Stimulated activated CD4-positive, alpha-beta T cell treated with anti-CD3 and anti-CD28 coated beads, Interleukin-4, amount 100 ng/mL, for 4 hours (primary cell): ENCODE measurements around the gene CEP76.
"Not testable (repeated sequence)": the region's sequence is repeated elsewhere in the genome, so short reads cannot be mapped to it uniquely, and the experiment has no call there.

Experiments used
- DNase-seq, 2 experiments: peaks; one replicate each; pipeline ENCODE4 v3.0.0-alpha.2; 2020

Gene CEP76

GRCh38 chr18:12701161-12701560 lies 1.4 kb downstream of the CEP76 start:
- DNase-seq = no peak

DNA sequence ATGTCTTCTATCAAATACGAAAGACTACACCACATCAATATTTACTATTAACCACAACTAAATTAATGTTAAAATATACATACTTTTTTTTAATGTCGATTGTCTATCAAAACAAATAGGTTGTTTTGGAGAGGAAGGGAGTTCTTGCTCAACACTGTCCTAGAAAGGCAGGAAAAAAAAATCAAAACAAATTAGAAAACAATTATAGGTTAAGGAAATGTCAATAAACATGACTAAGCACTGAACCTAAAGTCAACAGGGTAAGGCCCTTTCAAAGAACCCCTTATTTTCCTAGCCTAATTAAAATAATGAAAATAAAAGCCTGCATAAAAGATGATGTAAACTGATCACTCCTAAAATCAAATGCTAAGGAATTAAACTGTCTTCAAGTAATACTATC lies 2.8 kb downstream of the CEP76 start:
- no peak for DNase-seq

DNA sequence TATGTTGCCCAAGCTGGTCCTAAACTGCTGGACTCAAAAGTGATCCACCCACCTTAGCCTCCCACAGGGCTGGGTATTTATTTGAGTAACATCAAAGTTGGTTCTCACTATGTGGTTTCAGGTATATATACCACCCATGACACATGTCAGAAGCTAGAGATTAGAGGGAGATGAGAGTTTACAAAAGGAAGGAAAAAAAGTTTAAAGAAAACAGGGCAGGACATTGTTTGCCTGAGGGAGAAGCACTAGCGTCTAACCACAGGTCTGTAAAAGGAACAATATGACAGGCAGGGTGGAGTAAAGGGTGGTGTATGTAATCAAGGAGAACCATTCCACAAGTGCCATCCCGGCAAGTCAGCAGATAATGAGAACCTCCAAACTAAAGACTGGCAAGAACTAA lies 8.5 kb downstream of the CEP76 start:
- DNase-seq = no peak

- DNase-seq = no peak
Observed at GRCh38 chr18:12692206-12692605, 10.3 kb downstream of the CEP76 start.

DNA sequence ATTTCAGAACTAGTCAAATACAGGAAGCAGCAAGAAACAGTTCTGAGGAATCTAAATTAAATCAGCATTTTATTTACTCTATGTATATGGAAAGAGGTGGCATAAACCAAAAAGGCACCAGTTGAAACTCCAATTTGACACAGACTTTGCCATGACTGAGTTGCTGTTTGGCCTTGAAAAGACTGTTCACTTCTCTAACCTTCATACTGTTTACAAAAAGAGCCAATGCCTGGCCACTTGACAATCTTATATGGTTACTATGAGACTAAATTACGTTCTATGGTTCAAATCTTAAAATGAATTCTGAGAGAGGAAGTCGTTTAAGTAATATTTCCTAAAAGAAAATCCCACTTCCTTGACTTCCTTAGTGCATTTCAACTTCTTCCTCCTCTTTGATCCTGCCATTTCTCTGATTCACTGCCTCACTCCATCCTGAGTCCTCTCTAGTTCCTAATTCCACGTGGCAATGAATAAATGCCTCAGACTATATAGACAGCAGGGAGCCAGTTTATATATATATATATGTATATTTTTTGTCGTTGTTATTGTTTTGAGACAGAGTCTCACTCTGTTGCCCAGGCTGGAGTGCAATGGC lies 13.2 kb downstream of the CEP76 start:
- DNase-seq = no peak

DNA sequence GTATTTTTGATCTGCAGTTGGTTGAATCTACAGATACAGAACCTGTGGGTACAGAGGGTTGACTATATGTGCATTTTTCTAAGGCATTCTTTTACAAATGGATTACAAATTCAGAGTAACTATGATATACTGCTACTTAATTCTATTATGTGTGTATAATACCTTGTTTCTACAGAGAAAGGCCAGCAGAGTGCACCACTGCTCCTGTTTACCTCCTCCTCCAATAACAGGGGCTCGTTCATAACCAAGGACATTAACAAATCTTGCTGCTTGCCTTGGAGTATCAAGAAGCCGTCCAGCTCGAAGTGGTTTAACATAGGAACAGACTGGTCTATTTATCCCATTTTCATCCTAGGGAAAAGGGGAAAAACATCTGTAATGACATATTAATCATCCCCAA lies 16.4 kb downstream of the CEP76 start:
- no peak for DNase-seq

DNA sequence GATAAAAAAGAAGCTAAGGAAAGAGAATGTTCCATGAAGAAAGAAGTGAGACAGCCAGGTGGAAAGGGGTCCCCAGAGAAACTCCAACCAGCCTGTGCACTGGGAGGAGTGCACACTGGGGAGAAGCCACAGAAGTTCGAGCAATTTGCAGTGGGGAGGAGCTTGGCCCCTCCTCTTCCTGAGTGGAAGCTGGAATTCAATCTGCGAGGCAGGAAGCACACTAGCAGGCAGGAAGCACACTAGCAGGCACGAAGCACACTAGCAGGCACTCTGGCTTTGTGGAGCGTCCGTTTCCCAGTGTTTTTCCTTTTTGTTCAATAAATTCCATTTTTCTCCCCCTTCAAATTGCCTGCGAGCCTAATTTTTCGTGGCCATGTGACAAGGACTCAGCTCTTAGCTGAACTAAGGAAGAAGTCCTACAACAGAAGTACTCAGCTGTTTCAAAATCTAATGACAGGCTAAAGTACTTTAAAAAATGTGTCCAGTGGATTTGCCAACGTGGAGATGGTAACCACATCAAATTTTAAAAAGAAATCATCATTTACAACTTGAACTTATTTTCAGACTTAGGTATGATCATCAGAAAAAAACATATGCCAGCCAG lies 23.2 kb downstream of the CEP76 start:
- no peak for DNase-seq

DNA sequence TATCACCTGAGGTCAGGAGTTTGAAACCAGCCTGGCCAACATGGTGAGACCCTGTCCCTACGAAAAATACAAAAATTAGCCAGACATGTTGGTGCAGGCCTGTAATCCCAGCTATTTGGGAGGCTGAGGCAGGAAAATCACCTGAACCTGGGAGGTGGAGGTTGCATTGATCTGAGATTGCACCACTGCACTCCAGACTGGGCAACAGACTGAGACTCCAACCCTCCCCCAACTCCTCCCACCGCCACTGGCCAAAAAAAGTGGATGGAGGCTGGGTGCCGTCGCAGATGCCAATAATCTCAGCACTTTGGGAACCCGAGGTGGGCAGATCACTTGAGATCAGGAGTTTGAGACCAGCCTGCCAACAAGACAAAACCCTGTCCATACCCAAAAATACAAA lies 34.5 kb downstream of the CEP76 start:
- DNase-seq = no peak

DNA sequence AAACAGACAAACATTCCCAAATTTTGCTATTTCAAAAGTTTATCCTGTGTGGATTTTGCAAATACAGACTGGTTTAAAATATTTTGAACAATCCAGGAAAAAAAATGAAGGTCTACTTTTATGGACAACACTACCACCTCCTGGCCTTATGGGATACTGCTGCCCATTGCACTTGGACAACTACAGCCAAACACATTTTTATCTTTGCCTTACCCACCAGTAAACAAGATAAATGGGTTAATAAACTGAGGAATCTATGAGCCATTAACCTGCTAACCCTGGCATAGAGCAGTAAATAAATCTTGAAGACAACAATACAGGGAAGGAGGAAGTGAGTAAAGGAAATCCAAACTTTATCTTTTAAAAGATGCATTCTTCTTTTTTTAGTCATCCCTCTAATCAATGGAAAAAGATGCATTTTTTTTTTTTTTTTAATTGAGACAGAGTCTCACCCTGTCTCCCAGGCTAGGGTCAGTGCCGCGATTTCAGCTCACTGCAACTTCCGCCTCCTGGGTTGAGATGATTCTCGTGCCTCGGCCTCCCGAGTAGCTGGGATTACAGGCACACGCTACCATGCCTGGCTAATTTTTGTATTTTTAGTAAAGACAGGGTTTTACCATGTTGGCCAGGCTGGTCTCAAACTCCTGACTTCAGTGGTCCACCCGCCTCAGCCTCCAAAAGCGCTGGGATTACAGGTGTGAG lies 42.5 kb downstream of the CEP76 start:
- peak; percentile 3 to 18 for DNase-seq

GRCh38 chr18:12658426-12659138 lies 43.9 kb downstream of the CEP76 start:
- DNase-seq = peak in 1 of 2 experiments; percentile 14

DNA sequence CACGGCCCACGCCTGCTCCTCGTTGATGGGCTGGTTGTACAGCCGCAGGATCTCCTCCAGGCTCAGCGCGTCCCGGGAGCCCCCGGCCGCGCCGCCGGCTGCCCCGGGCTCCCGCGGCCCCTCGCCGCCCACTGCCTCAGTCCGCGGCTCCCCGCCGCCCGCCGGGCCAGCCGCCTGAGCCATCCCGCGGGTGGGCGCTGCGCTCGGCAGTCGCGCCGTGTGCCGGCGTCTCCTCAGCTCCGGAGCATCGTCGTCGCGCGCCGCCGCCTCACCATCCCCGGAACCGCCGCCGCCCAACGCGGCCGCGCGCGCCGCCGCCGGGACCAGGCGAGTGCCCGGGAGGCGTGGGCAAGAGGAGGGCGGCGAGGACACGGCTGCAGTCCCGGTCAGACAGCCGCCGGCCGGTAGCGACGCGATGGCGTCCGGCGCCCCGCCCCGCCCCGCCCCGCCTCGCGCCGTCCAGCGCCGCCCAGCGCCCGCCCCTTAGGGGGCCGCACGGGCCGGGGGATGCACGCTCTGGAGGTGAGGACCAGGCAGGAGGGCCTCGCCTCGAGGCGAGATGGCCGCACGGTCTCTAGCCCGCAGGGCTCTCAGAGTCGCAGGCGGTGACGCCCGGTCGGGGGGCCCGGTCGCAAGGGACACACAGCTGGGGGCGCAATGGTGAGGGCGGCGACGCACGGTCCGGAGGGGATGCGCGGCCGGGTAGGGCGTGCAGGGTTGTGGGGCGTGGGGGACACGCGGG lies 44.7 kb downstream of the CEP76 start, which contains the start of gene SPIRE1:
Gene SPIRE1, minus strand, starts transcription at position 424 of the 742 bp plus-strand sequence. Its CDS starts 241 bp downstream, at position 183.
- DNase-seq = peak; percentile 6 to 37

- DNase-seq = peak in 1 of 2 experiments; percentile 2
Observed at GRCh38 chr18:12656938-12657683, 45.4 kb downstream of the CEP76 start.

DNA sequence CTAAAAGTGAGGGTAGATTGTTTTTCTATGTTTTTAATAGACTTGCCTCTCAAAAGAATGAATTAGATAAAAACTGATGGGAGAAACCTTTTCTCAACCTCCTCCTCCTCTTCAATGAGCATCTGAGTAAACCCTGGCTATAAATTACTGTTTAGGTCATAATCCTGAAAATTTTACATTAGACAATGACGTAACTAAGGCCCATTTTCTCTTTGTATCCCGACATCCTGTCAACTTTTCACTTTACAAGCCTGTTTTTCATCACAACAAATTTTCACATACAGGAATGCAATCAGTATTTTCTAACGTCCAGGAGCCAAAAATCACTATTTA lies 46.0 kb downstream of the CEP76 start:
- DNase-seq = no peak

DNA sequence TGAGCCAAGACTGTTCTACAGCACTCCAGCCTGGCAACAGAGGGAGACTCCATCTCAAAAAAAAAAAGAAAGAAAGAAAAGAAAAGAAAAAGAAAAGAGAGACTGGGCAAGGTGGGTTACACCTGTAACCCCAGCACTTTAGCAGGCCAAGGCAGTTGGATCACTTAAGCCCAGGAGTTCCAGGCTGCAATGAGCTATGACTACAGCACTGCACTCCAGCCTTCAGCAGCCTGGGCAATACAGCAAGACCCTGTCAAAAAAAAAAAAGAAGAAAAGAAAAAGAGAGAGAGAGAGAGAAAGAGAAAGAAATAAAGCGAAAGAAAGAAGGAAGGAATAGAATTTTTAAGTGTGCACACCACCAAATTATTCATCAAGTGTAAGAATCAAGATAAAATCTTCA lies 47.6 kb downstream of the CEP76 start:
- no peak for DNase-seq

DNA sequence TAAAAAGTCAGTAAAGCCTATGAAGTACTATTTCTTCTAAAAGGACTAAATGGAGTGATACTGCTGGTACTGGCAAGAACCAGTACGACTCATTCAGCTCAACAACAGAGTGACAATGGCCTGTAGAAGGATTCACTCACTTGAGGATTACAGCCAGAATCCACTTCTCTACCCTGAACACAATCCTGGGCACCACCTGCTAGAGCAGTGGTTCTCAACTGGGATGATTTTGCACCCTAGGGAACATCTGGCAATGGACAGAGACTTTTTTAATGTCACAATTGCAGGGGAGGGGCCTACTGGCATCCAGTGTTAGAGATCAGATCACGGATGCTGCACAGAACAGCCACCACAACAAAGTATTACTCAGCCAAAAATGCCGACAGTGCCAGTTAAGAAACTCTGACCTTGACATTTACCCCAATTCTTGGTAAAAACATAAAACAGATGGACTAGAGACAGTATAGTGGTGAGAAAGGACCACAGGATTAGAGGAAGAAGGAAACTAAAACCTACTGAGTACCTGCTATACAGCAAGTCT lies 49.6 kb downstream of the CEP76 start:
- DNase-seq = no peak

DNA sequence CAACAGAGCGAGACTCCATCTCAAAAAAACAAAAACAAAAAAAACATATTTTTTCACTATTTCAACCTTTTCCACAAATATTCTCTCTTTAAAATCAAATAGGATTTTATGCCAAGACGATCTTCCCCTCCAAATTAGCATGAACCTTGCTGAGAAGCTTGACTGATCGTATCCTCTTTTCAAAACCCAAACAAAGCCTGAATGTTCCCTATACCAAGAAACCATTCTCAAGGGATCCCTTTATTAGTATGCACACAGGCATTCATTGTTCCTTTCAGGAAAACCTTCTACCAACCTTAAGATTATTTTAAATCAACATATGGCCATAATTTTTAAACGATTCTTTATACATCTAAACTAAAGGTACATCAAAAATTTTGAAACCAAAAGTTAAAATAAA lies 50.9 kb downstream of the CEP76 start:
- DNase-seq = no peak

GRCh38 chr18:12647773-12648172 lies 54.8 kb downstream of the CEP76 start:
- no peak for DNase-seq

GRCh38 chr18:12645751-12646203 lies 56.7 kb downstream of the CEP76 start:
- DNase-seq = no peak

DNA sequence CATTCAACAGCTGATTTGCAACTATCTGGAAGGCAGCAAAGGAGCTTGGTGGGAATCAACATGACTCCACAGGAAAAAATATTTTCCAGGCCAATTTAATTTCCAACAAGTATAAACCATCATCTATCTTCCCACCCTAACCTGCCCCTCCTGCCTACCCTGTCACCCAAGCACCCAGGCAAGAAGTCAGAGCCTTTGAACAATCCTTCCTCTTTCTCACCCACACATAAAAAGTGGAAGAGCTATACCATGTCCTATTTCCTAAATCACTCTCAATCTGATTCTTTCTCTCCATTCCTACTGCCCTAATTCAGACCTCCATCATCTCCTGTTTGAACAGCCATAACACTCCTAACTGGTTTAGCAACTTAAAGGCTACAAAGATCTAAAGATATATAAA lies 57.3 kb downstream of the CEP76 start:
- DNase-seq = no peak

GRCh38 chr18:12643756-12644155 lies 58.8 kb downstream of the CEP76 start:
- not testable (repeated sequence) for DNase-seq

- no peak for DNase-seq
Observed at GRCh38 chr18:12640881-12641200, 61.7 kb downstream of the CEP76 start.
